Endothelial cell of umbilical vein (primary cell): ENCODE data around the gene UBE3D.

ENCODE experiments used
- GATA2 ChIP-seq: IDR thresholded peaks from 2 replicates; pipeline ENCODE4 v1.7.0; 2011; ENCODE audit warnings: low read depth, mild to moderate bottlenecking, moderate library complexity, mixed read lengths, low read length; ENCODE audit not compliant: insufficient read length, insufficient read depth
- POLR2A ChIP-seq: IDR thresholded peaks from 2 replicates; pipeline ENCODE4 v1.6.1; 2012; ENCODE audit warnings: low read depth, mild to moderate bottlenecking, control low read depth, low read length

GRCh38 chr6:82989736-82990290, 75.8 kb downstream of the UBE3D start:
- TF ChIP-seq GATA2 (no peak), POLR2A (no peak)
